BJ (cell line): Measurements from ENCODE around the gene MLLT10. TPM values are rescaled to one million over a fixed set of nuclear protein-coding genes. Genes with fewer than 3 reads are reported as not detected.

Source experiments
- CTCF ChIA-PET: fragments of 350-600 bp; formaldehyde crosslinking; extraction: SDS; loops from one replicate; lab custom pipeline; 2021; ENCODE audit warnings: antibody characterized with exemption, inconsistent platforms; lab: Yijun Ruan, JAX
- POLR2A ChIA-PET: fragments of 300-600 bp; sonication (Branson Sonifier 250); formaldehyde crosslinking; extraction: SDS; loops from one replicate; lab custom pipeline; 2021; ENCODE audit warnings: antibody characterized with exemption; lab: Charles Lee
- DNase-seq: peaks from one replicate; pipeline ENCODE4 v3.0.0-alpha.2; 2011; ENCODE audit warnings: low read depth
- H3K27me3 ChIP-seq: 2 replicates; pipeline ENCODE4 v1.6.0; 2011; ENCODE audit warnings: low read length; ENCODE audit not compliant: control insufficient read depth, insufficient read depth
- H3K36me3 ChIP-seq: 2 replicates; pipeline ENCODE4 v1.5.1; 2011; ENCODE audit warnings: low read length; ENCODE audit not compliant: control insufficient read depth, insufficient read depth
- H3K4me3 ChIP-seq: 2 replicates; pipeline ENCODE4 v1.5.1; 2011; ENCODE audit warnings: low read depth, mild to moderate bottlenecking, control low read depth, low read length
- polyA plus RNA-seq: library from polyadenylated mRNA; depleted of rRNA; stranded (reverse); fragments of >200 nt; gene quantifications from 2 replicates; pipeline ENCODE4 v1.2.3, GENCODE V29; 2011
- TF ChIP-seq, protein P1 (sequence below): IDR thresholded peaks from 2 replicates; pipeline ENCODE4 v1.5.1; 2011; ENCODE audit warnings: low read depth, mild to moderate bottlenecking, control low read depth, inconsistent platforms, low read length, moderate library complexity; ENCODE audit not compliant: insufficient read depth

MLLT10 gene
- polyA plus RNA-seq, 1 experiment: 30.2 TPM

DNA sequence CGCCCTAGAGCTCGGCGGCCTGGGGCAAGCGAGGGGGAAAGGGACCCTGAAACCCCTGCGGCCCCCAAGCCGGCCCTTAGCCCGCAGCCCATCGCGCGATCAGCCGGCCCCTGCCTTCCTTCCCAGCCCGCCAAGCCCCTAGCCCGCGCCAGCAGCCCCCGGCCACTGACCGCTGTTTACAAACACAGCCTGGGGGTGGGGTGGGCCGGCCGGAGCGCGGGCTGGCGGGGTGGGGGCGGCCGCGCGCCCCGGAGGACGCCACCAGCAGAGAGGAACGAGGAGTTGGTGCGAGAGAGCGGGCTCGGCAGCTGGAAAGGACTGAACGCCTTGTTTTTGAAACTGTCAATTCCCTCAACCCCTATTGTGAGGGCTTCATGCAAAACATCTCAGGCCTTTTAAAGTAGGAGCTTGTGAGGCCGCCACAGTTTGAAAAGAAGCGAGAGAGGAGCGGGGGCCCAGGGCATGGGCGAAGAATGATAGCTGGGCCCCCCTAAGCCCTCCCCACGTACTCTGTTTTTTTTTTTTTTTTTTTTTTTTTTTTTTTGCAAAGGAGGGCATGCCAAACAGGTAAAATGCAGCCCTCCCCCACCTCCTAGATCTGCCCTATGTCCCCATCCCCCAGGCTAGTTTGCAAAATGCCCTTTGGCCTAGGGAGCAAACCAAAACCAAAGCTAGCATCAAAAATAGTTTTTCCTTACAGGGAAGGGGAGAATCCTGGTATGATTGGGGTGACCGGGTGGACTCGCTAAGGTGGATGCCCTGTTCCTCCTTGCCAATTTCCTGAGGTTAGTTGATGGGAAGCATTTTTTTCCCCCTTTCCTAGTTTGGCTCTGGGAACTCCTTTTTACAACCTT lies 23.6 kb upstream of the MLLT10 start:
- ChIA-PET POLR2A (no interaction called here), CTCF (interaction anchor here (0.7 to 5.3 kb wide), 3 partner anchors 10 to 231 kb away, joined by 3 to 34 read pairs (median 4); no protein-coding TSS in a partner anchor)
- Histone ChIP-seq H3K4me3 (peak overlapping the region; percentile 30), H3K36me3 (no peaks in the 10 kb centered on the region), H3K27me3 (no peaks in the 10 kb centered on the region)
- TF ChIP-seq, protein P1, sequence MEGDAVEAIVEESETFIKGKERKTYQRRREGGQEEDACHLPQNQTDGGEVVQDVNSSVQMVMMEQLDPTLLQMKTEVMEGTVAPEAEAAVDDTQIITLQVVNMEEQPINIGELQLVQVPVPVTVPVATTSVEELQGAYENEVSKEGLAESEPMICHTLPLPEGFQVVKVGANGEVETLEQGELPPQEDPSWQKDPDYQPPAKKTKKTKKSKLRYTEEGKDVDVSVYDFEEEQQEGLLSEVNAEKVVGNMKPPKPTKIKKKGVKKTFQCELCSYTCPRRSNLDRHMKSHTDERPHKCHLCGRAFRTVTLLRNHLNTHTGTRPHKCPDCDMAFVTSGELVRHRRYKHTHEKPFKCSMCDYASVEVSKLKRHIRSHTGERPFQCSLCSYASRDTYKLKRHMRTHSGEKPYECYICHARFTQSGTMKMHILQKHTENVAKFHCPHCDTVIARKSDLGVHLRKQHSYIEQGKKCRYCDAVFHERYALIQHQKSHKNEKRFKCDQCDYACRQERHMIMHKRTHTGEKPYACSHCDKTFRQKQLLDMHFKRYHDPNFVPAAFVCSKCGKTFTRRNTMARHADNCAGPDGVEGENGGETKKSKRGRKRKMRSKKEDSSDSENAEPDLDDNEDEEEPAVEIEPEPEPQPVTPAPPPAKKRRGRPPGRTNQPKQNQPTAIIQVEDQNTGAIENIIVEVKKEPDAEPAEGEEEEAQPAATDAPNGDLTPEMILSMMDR: no peak
- no peak for DNase-seq

GRCh38 chr10:21511095-21511570 lies 22.9 kb upstream of the MLLT10 start:
- TF ChIP-seq, protein P1: no peak
- Histone ChIP-seq H3K36me3 (no peaks in the 10 kb centered on the region), H3K27me3 (no peaks in the 10 kb centered on the region), H3K4me3 (no peak overlapping the region)
- ChIA-PET POLR2A (no interaction called here), CTCF (interaction anchor here (0.7 to 5.3 kb wide), 2 partner anchors 14 to 232 kb away, joined by 3 to 34 read pairs; no protein-coding TSS in a partner anchor)
- DNase-seq: no peak

- no peak overlapping the region for H3K4me3 ChIP-seq
- CTCF ChIA-PET: interaction anchor here (1.1 to 5.3 kb wide), 2 partner anchors 15 to 222 kb away, joined by 3 to 34 read pairs; no protein-coding TSS in a partner anchor
Measured at GRCh38 chr10:21511946-21512572, 22.0 kb upstream of the MLLT10 start.

GRCh38 chr10:21512573-21513404 lies 21.2 kb upstream of the MLLT10 start:
- POLR2A ChIA-PET: no interaction called here
- Histone ChIP-seq H3K4me3 (no peak overlapping the region), H3K27me3 (no peaks in the 10 kb centered on the region), H3K36me3 (no peaks in the 10 kb centered on the region)
- CTCF ChIA-PET: interaction anchor here (0.7 to 5.3 kb wide), 3 partner anchors 16 to 221 kb away, joined by 3 to 34 read pairs (median 3); no protein-coding TSS in a partner anchor
- no peak for DNase-seq
- TF ChIP-seq, protein P1: no peak

More at GRCh38 chr10:21511946-21512572, 22.0 kb upstream of the MLLT10 start:
- Histone ChIP-seq H3K36me3 (no peaks in the 10 kb centered on the region), H3K27me3 (no peaks in the 10 kb centered on the region)
- TF ChIP-seq, protein P1: no peak
- DNase-seq: no peak
- POLR2A ChIA-PET: no interaction called here
